GM21737 (cell line): ENCODE measurements around the gene APBB2.
"Not testable (repeated sequence)": the region's sequence is repeated elsewhere in the genome, so short reads cannot be mapped to it uniquely, and the experiment has no call there.

Experiments used
- ATAC-seq: cut with Tn5 transposase; IDR thresholded peaks from one replicate; pipeline ENCODE4 v1.9.1; 2021; ENCODE audit warnings: mild to moderate bottlenecking, moderate library complexity; ENCODE audit not compliant: unreplicated experiment

Gene APBB2

DNA sequence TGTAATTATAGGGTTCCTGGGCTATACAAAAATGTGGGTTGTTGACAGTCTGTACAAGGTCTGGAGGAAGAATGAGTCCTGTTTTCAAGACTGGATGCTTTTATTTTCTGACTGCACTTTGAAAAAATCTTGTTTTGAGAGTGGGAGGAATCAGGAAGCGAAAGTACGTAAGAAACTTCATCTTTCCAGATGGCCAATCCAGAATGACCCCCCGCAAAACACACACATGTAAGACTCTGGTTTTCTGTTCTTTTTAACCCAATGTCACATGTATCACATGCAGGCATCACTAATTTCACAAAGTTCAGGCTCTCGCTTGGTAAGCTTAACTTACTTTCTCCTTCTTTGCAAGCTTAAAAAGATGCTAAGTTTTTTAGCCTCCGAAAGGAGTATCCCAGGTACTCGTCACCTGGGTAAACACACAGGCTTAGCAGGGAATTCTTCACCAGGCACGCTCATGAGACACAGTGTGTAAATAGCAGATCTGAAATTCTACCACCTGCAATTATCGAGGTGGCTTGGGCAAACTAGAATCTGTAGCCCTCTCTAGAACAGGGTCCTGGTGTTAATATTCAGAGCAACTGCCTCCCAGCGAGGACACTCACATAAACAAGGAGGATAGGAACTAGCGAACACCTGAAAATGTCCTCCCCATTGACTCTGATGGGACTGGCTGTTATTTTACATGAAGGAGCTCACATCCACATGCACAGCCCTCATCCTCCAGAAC, 373.9 kb downstream of the APBB2 start:
- ATAC-seq = peak; percentile 33

- ATAC-seq = no peak
Observed at GRCh38 chr4:40838742-40839141, 375.6 kb downstream of the APBB2 start.

GRCh38 chr4:40837094-40837870, 377.1 kb downstream of the APBB2 start:
- ATAC-seq = no peak

DNA sequence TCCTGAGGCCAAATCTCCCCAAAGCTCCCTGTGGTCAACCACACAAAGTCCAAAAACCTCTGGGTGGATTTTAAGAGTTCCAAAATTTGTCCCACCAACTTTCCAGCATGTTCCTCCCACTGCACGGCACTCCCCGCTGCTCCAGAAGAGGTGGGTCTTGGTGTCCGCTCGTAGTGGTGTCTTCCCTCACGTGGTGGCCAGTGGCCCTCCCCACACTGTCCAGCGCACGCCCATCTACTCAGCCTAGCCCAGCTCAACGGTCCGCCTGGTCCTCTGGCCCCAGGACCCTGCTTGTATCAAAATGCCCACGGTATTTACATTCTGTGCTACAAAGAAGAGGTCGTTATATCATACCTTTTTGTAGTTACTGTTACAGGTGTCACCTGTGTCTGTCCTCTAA, 381.1 kb downstream of the APBB2 start:
- ATAC-seq = no peak

DNA sequence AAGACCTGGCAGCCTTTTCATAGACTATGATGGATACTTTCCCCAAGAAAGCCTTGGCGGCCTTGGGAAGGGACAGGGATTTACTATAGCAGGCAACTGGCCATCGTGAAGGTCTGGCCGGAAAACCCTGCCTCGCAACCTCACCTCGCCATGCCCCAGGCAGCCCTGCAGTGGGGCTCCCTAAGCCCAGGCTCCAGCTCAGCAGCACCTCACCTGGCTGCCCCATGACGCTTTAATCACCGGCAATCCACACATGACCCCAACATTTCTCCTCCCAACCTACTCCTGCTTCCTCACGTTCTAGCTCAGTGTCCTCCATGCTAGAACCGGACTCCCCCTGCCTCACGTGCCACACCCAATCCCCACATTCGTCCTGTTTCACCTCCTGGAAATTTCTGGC, 382.2 kb downstream of the APBB2 start:
- ATAC-seq = no peak

- no peak for ATAC-seq
Observed at GRCh38 chr4:40831146-40831907, 383.0 kb downstream of the APBB2 start.

- ATAC-seq = no peak
Observed at GRCh38 chr4:40829586-40829985, 384.8 kb downstream of the APBB2 start.

DNA sequence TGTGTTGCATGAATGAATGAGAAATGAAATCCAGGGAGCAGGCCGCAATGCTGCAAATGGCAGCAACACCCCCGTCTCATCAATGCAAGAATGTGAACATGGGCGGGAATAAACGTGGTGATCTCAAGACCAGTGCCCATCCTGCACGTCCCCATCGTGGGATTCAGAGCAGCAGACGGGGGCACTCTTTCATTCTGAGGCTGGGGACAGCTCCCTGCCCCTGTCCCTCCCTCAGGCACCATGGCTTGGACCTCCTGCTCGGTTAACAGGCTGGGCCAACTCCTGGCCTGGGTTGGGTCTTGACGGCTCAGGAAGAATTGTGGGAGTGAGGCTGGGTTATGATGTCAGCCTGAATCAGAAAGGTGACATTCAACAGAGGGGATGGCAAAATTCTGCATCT, 385.7 kb downstream of the APBB2 start:
- ATAC-seq = no peak

DNA sequence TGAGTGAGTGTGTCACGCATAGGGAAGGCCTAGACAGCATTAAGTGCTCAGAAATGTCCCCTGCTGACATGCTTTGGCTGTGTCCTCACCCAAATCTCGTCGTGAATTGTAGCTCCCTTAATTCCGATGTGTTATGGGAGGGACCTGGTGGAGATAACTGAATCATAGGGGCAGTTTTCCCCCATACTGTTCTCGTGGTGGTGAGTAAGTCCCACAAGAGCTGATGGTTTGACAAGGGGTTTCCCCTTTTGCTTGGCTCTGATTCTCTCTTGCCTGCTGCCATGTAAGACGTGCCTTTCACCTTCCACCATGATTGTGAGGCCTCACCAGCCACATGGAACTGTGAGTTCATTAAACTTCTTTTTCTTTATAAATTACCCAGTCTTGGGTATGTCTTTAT, 386.6 kb downstream of the APBB2 start:
- no peak for ATAC-seq

DNA sequence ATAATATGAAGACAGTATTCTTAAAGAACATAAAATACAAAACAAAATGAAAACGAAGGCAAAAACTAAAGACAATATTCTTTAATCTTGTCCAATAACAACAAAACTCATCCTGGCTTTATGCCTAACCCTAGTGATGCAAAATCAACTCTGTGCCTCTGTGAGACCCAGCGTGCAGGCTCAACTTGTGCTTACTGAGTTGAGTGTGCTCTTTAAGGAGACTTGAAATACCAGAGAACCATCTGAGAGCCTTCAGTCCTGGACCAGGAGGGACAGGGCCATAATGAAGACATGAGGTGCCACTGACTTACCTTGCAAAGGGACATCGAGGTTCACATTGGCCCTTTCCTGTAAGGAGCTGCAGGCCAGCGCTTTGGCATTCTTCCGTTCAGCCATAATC, 387.5 kb downstream of the APBB2 start:
- no peak for ATAC-seq

- ATAC-seq = no peak
Observed at GRCh38 chr4:40825014-40825838, 389.1 kb downstream of the APBB2 start.

DNA sequence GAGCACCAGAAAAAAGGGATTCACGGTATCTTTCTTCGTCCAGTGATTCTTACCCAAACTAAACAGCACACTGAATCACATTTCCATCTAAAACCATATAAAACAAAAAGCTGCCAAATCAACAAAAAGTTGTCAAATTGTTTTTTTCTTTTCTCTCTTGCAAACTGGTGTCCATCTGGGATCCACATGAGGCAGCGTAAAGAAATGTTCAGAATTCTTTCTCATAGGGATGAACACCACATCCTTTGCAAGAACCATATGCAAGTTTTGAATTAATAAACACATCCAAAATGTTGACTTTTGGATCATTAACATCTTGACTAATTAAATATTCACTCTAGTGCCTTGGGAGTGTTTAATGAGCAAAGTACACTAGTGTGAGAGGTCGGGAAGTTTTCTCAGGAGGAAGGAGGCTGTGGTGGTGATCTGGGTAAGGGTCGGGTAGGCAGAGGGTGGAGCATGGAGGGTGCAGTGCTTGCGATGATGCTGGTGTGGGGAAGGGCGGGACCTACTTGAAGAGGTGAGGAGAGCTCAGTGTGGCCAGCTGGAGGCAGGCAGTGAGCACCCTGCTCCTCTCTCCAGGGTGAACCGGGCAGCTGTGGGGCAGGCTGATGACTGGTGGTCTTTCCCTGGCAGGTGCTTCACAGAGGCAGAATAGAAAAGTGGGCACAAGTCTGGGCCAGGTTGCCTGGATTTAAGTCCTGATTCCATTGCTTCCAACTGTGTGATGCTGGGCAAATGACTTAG, 391.7 kb downstream of the APBB2 start:
- no peak for ATAC-seq

- ATAC-seq = no peak
Observed at GRCh38 chr4:40820101-40820500, 394.2 kb downstream of the APBB2 start.

DNA sequence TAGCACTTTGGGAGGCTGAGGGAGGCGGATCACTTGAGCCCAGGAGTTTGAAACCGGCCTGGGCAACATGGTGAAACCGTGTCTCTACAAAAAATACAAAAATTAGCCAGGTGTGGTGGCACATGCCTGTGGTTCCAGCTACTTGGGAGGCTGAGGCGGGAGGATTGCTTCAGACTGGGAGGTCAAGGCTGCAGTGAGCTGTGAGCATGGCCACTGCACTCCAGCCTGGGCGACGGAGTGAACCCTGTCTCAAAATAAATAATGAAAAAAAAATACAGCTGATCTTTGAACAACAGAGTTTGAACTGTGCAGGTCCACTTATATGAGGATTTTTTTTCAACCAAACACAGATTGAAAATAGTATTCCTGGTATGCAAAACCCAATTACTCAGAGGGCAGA, 397.2 kb downstream of the APBB2 start:
- ATAC-seq = not testable (repeated sequence)

GRCh38 chr4:40812856-40813255, 401.5 kb downstream of the APBB2 start:
- no peak for ATAC-seq

- ATAC-seq = no peak
Observed at GRCh38 chr4:40812386-40812785, 402.0 kb downstream of the APBB2 start.

DNA sequence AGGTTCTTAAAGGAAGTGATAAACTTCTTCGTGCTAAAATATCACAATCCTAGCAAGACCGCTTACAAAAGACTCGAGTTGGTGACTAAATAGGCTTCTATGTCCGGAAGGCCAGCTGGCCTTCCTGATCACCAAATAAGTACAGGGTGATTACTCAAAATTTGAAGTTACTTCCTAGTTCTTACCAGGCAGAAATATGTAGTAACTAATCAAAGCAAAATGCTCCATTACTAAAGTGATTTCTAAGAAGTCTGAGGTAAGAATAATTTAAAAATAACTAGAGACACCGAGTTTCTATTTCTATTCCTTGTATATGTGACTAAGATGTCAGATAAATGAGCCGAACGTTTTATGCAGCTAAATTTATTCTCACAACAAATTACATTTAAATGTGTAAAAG, 402.4 kb downstream of the APBB2 start:
- ATAC-seq = no peak

DNA sequence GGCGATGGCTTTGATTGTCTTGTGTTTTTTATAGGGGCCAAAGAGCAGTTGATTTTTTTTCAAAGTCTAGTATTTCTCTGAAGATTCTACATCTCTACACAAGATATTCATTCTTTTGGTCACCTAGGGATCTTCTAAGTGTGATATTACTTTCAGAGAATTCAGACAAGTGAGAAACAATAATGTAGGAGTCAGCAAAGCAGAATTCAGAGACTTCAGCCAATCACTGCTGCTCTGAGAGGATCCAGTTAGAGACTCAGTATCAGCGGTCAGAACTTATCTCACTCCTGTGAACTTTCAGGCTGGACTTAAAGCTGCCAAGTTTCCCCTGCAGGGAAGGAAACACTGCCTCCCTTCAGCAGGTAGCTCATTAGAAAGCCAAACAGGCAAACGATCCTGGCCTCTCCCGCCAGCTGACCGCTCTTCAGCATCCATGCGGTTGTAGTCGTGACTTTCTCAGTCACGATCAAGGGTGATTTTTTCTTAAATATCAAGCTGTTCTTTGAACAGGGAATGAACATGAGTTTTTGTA, 405.4 kb downstream of the APBB2 start:
- no peak for ATAC-seq

- no peak for ATAC-seq
Observed at GRCh38 chr4:40804598-40804997, 409.7 kb downstream of the APBB2 start.

DNA sequence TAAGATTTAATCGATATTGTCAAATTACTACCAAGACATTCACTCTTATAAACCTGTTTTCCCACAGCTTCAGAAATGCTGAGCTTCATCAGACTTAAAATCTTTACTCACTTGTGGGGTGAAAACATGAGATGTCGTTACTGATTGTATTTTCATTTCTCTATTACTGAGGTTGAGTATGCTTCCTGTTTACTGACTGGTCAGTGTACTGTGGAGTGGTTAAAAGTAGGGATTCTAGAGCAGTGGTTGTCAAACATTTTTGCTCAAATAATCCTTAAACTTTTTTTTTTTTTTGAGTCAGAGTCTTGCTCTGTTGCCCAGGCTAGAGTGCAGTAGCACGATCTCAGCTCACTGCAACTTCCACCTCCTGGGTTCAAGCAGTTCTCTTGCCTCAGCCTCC, 414.3 kb downstream of the APBB2 start:
- peak; percentile 84 for ATAC-seq
